Naive thymus-derived CD4-positive, alpha-beta T cell (primary cell): ENCODE data around the gene TSHZ3. TPM values are rescaled to one million over a fixed set of nuclear protein-coding genes. Genes with fewer than 3 reads are reported as not detected.

Experiments
- ATAC-seq: fragments of 150-1000 bp; cut with Tn5 transposase; 2 replicates; pipeline ENCODE4 v1.10.0; 2021; ENCODE audit warnings: mild to moderate bottlenecking, moderate library complexity
- CTCF ChIA-PET: fragments of 350-600 bp; sonication (Branson Sonifier 250); formaldehyde crosslinking; loops from one replicate; lab custom pipeline; 2021; ENCODE audit warnings: antibody characterized with exemption; lab: Charles Lee
- POLR2A ChIA-PET: fragments of 350-600 bp; sonication (Branson Sonifier 250); formaldehyde crosslinking; loops from one replicate; lab custom pipeline; 2021; ENCODE audit warnings: antibody characterized with exemption, inconsistent platforms; lab: Charles Lee
- DNase-seq, 9 donors: peaks; one replicate each; pipeline versions ENCODE4 v3.0.0 to v3.0.0-alpha.2; 2020 to 2022; ENCODE audit warnings: mixed read lengths in 1 of 9
- H3K27ac ChIP-seq: one replicate; pipeline ENCODE4 v1.7.0; 2013; ENCODE audit warnings: mild to moderate bottlenecking, low read depth, low read length, moderate library complexity
- H3K27me3 ChIP-seq, 2 donors: one replicate each; pipeline ENCODE4 v1.7.0; 2013; ENCODE audit warnings: low read length in 2 of 2, mild to moderate bottlenecking in 2 of 2, moderate library complexity in 2 of 2; ENCODE audit not compliant: control insufficient read depth in 2 of 2, insufficient read depth in 2 of 2
- H3K36me3 ChIP-seq, 3 experiments: 1 replicate in 2 of 3; 2 replicates in 1 of 3; pipeline ENCODE4 v1.7.0; 2013; ENCODE audit warnings: low read length in 3 of 3, mild to moderate bottlenecking in 3 of 3, moderate library complexity in 1 of 3; ENCODE audit not compliant: insufficient read depth in 3 of 3, control insufficient read depth in 2 of 3
- H3K4me1 ChIP-seq, 2 donors: one replicate each; pipeline ENCODE4 v1.7.0; 2013; ENCODE audit warnings: low read length in 2 of 2, mild to moderate bottlenecking in 2 of 2, moderate library complexity in 1 of 2; ENCODE audit not compliant: control insufficient read depth in 2 of 2, insufficient read depth in 2 of 2
- H3K4me3 ChIP-seq: 2 replicates; pipeline ENCODE4 v1.7.0; 2013; ENCODE audit warnings: mild to moderate bottlenecking, low read length
- H3K9me3 ChIP-seq, 3 experiments: 1 replicate in 2 of 3; 2 replicates in 1 of 3; pipeline ENCODE4 v1.7.0; 2013; ENCODE audit warnings: low read length in 3 of 3; ENCODE audit not compliant: control insufficient read depth in 2 of 3
- H3K27ac Mint-ChIP-seq, 9 donors: one replicate each; pipeline ENCODE4 v1.8.0; 2020 to 2022; ENCODE audit warnings: mixed read lengths in 9 of 9, mild to moderate bottlenecking in 8 of 9, moderate library complexity in 5 of 9, inconsistent platforms in 2 of 9
- H3K27me3 Mint-ChIP-seq, 5 donors: one replicate each; pipeline ENCODE4 v1.8.0; 2021 to 2022; ENCODE audit warnings: mixed read lengths in 5 of 5, mild to moderate bottlenecking in 1 of 5
- H3K36me3 Mint-ChIP-seq, 5 donors: one replicate each; pipeline ENCODE4 v1.8.0; 2020 to 2022; ENCODE audit warnings: mixed read lengths in 5 of 5, mild to moderate bottlenecking in 3 of 5, inconsistent platforms in 1 of 5
- H3K4me1 Mint-ChIP-seq, 7 donors: one replicate each; pipeline ENCODE4 v1.8.0; 2020 to 2022; ENCODE audit warnings: mixed read lengths in 7 of 7, mild to moderate bottlenecking in 3 of 7, inconsistent platforms in 1 of 7
- H3K4me3 Mint-ChIP-seq, 10 donors: one replicate each; pipeline ENCODE4 v1.8.0; 2020 to 2022; ENCODE audit warnings: mild to moderate bottlenecking in 10 of 10, mixed read lengths in 10 of 10, moderate library complexity in 6 of 10, inconsistent platforms in 2 of 10
- H3K9me3 Mint-ChIP-seq, 11 donors: one replicate each; pipeline ENCODE4 v1.8.0; 2020 to 2022; ENCODE audit warnings: mixed read lengths in 11 of 11, mild to moderate bottlenecking in 4 of 11, inconsistent platforms in 1 of 11, moderate library complexity in 1 of 11
- intact Hi-C, 2 donors: fragments of 100-400 bp; cut with micrococcal nuclease; formaldehyde crosslinking; loops; one replicate each; pipeline ENCODE4 v1.15.1; 2023
- polyA plus RNA-seq, 2 donors: library from polyadenylated mRNA; unstranded; fragments of 300-500 nt; fragmentation: Illumina TruSeq; gene quantifications; one replicate each; pipeline ENCODE4 v1.2.3, GENCODE V29; 2021
- total RNA-seq, 6 experiments: library from RNA in 5 of 6; stranded (reverse) in 5 of 6; gene quantifications; 1 replicate in 5 of 6; 2 replicates in 1 of 6; pipeline ENCODE4 v1.2.3 and lab custom pipeline; 2021 to 2026

The TSHZ3 gene
- total and polyA plus RNA-seq, 7 experiments from 2014 or later = 0.08 to 6.0 (median 0.20) TPM; not detected in 1

GRCh38 chr19:31372246-31372781 lies 23.1 kb upstream of the TSHZ3 start:
- H3K27me3 Mint-ChIP-seq = peaks cover 6 to 20% (median 13%) of the 10 kb centered on the region in 5 donors
- H3K27me3 ChIP-seq = peaks cover 0 to 1% of the 10 kb centered on the region in 2 donors
- H3K4me1 ChIP-seq = peaks cover 11 to 13% of the 10 kb centered on the region in 2 donors
- H3K27ac ChIP-seq = no peak overlapping the region
- ChIA-PET POLR2A (no interaction called here), CTCF (no interaction called here)
- peak overlapping the region in 1 of 9 donors; percentile 55 for H3K27ac Mint-ChIP-seq
- H3K4me1 Mint-ChIP-seq = peaks cover 1 to 25% (median 17%) of the 10 kb centered on the region in 7 donors
- no peak overlapping the region for H3K4me3 ChIP-seq
- ATAC-seq = no peak
- no peaks in the 10 kb centered on the region for H3K36me3 ChIP-seq
- peaks cover 0 to 2% (median 0%) of the 10 kb centered on the region in 11 donors for H3K9me3 Mint-ChIP-seq
- DNase-seq = peak in 1 of 9 donors; percentile 18
- no peak overlapping the region for H3K4me3 Mint-ChIP-seq
- peaks cover 0 to 5% (median 0%) of the 10 kb centered on the region in 5 donors for H3K36me3 Mint-ChIP-seq
- no peaks in the 10 kb centered on the region for H3K9me3 ChIP-seq
- intact Hi-C loops = no loop called here

- intact Hi-C loops = no loop called here
- Histone ChIP-seq H3K36me3 (no peaks in the 10 kb centered on the region), H3K9me3 (no peaks in the 10 kb centered on the region), H3K27me3 (no peaks in the 10 kb centered on the region), H3K4me3 (no peak overlapping the region), H3K4me1 (peaks cover 11 to 13% of the 10 kb centered on the region in 2 donors), H3K27ac (no peak overlapping the region)
- H3K4me1 Mint-ChIP-seq = peaks cover 3 to 25% (median 17%) of the 10 kb centered on the region in 7 donors
- H3K27me3 Mint-ChIP-seq = peaks cover 19 to 33% (median 24%) of the 10 kb centered on the region in 5 donors
- CTCF ChIA-PET = interaction anchor here (0.6 kb wide), 1 partner anchor 13 kb away, joined by 4 read pairs; no protein-coding TSS in a partner anchor
- ATAC-seq (no peak), DNase-seq (no peak)
- peaks cover 0 to 2% (median 0%) of the 10 kb centered on the region in 11 donors for H3K9me3 Mint-ChIP-seq
- H3K4me3 Mint-ChIP-seq = no peak overlapping the region
- no peak overlapping the region for H3K27ac Mint-ChIP-seq
- peaks cover 0 to 5% (median 0%) of the 10 kb centered on the region in 5 donors for H3K36me3 Mint-ChIP-seq
- POLR2A ChIA-PET = no interaction called here
These were observed 21.0 kb upstream of the TSHZ3 start for GRCh38 chr19:31370216-31370615.

GRCh38 chr19:31364963-31365362 lies 15.7 kb upstream of the TSHZ3 start:
- Mint-ChIP-seq H3K36me3 (no peaks in the 10 kb centered on the region), H3K9me3 (no peaks in the 10 kb centered on the region), H3K4me3 (no peak overlapping the region), H3K4me1 (peaks cover 0 to 2% (median 0%) of the 10 kb centered on the region in 7 donors), H3K27ac (no peak overlapping the region), H3K27me3 (peaks cover 32 to 53% (median 47%) of the 10 kb centered on the region in 5 donors)
- DNase-seq = no peak
- H3K4me3 ChIP-seq = no peak overlapping the region
- ChIA-PET POLR2A (no interaction called here), CTCF (no interaction called here)
- no peaks in the 10 kb centered on the region for H3K36me3 ChIP-seq
- intact Hi-C loops = no loop called here
- H3K27ac ChIP-seq = no peak overlapping the region
- no peaks in the 10 kb centered on the region for H3K27me3 ChIP-seq
- H3K9me3 ChIP-seq = no peaks in the 10 kb centered on the region
- no peaks in the 10 kb centered on the region for H3K4me1 ChIP-seq
- ATAC-seq = no peak

GRCh38 chr19:31361728-31362127 lies 12.5 kb upstream of the TSHZ3 start:
- Mint-ChIP-seq H3K27ac (no peak overlapping the region), H3K27me3 (peaks cover 47 to 81% (median 68%) of the 10 kb centered on the region in 5 donors), H3K4me1 (peaks cover 0 to 7% (median 2%) of the 10 kb centered on the region in 7 donors), H3K36me3 (no peaks in the 10 kb centered on the region), H3K9me3 (no peaks in the 10 kb centered on the region), H3K4me3 (no peak overlapping the region)
- ATAC-seq (no peak), DNase-seq (no peak)
- ChIA-PET POLR2A (no interaction called here), CTCF (no interaction called here)
- no peak overlapping the region for H3K4me3 ChIP-seq
- no peaks in the 10 kb centered on the region for H3K36me3 ChIP-seq
- intact Hi-C loops = no loop called here
- H3K4me1 ChIP-seq = peaks cover 2% of the 10 kb centered on the region in 2 donors
- H3K27ac ChIP-seq = no peak overlapping the region
- no peaks in the 10 kb centered on the region for H3K9me3 ChIP-seq
- H3K27me3 ChIP-seq = peaks cover 7 to 9% of the 10 kb centered on the region in 2 donors

- Mint-ChIP-seq H3K27me3 (peaks cover 59 to 88% (median 82%) of the 10 kb centered on the region in 5 donors), H3K36me3 (no peaks in the 10 kb centered on the region), H3K4me1 (peaks cover 19 to 44% (median 28%) of the 10 kb centered on the region in 7 donors), H3K9me3 (peaks cover 0 to 3% (median 0%) of the 10 kb centered on the region in 11 donors), H3K4me3 (peak overlapping the region in 1 of 10 donors; percentile 36), H3K27ac (no peak overlapping the region)
- Histone ChIP-seq H3K4me1 (peaks cover 12 to 24% of the 10 kb centered on the region in 2 donors), H3K36me3 (no peaks in the 10 kb centered on the region), H3K9me3 (no peaks in the 10 kb centered on the region), H3K27me3 (peaks cover 17 to 37% of the 10 kb centered on the region in 2 donors), H3K4me3 (no peak overlapping the region), H3K27ac (no peak overlapping the region)
- ATAC-seq = no peak
- intact Hi-C loops = loop anchor here (1.0 to 10.0 kb wide), 5 partner anchors 247 to 1228 kb away; partner anchors contain the start of gene PDCD5 (in 1 of the 2)
- ChIA-PET POLR2A (no interaction called here), CTCF (interaction anchor here (1.4 kb wide), 1 partner anchor 573 kb away, joined by 5 read pairs; no protein-coding TSS in a partner anchor)
- DNase-seq = no peak
These were observed 8.1 kb upstream of the TSHZ3 start for GRCh38 chr19:31357315-31357673.

GRCh38 chr19:31356587-31357314 lies 7.5 kb upstream of the TSHZ3 start:
- Histone ChIP-seq H3K4me1 (peaks cover 15 to 24% of the 10 kb centered on the region in 2 donors), H3K27me3 (peaks cover 17 to 42% of the 10 kb centered on the region in 2 donors), H3K4me3 (no peak overlapping the region), H3K9me3 (no peaks in the 10 kb centered on the region), H3K36me3 (no peaks in the 10 kb centered on the region), H3K27ac (no peak overlapping the region)
- CTCF ChIA-PET = interaction anchor here (0.6 to 1.1 kb wide), 3 partner anchors 72 to 557 kb away, joined by 3 read pairs; no protein-coding TSS in a partner anchor
- intact Hi-C loops = loop anchor here (1.0 to 10.0 kb wide), 5 partner anchors 246 to 1228 kb away; partner anchors contain the start of gene PDCD5 (in 1 of the 2)
- DNase-seq = peak in 4 of 9 donors; percentile 32 to 79 (median 48)
- Mint-ChIP-seq H3K27ac (peak overlapping the region in 1 of 9 donors; percentile 31), H3K36me3 (no peaks in the 10 kb centered on the region), H3K27me3 (peaks cover 65 to 90% (median 84%) of the 10 kb centered on the region in 5 donors), H3K4me3 (peak overlapping the region in 5 of 10 donors; percentile 7 to 63 (median 18)), H3K4me1 (peaks cover 24 to 49% (median 33%) of the 10 kb centered on the region in 7 donors), H3K9me3 (peaks cover 0 to 3% (median 0%) of the 10 kb centered on the region in 11 donors)
- POLR2A ChIA-PET = no interaction called here
- peak; percentile 88 for ATAC-seq
